ENCODE data around the gene FAM222A.

Gene FAM222A

DNA sequence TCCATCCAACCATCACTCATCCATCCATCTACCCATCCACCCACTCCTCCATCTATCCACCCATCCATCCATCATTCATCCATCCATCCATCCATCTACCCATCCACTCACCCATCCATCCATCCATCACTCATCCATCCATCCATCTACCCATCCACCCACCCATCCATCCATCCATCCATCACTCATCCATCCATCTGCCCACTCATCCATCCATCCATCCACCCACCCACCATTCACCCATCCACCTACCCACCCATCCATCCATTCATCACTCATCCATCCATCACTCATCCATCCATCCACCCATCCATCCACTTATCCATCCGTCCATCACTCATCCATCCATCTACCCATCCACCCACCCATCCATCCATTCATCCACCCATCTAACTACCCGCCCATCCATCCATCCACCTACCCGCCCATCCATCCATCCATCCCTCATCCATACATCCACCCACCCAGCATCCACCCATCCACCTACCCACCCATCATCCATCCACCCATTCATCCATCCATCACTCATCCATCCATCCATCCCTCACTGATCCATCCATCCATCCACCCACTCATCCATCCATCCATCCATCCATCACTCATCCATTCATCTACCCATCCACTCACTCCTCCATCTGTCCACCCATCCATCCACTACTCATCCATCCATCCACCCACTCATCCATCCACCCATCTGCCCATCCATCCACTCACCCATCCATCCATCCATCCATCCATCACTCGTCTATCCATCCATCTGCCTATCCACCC lies 95.4 kb downstream of the FAM222A start:
- DNase-seq = no peak

DNA sequence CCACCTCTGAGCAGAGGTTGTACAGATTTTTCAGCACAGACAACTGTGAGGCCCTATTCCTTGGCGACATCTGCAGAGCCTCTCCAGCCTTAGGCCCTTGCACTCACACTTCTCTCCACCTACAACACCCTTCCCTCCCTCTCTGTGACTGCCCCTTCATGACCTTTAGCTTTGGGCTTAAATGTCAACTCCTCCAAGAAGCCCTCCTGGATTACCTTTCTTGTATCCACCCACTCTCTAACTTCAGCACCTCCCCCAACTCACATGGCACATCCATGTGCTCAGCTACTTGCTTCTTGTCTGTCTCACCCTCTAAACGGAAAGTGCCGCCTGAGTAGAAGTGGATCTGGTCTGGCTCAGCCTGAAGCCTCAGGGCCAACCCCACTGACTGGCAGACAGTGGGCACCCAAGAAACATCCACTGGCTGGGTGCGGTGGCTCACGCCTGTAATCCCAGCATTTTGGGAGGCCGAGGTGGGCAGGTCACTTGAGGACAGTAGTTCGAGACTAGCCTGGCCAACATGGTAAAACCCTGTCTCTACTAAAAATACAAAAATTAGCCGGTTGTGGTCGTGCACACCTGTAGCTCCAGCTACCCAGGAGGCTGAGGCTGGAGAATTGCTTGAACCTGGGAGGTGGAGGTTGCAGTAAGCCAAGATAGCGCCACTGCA lies 97.5 kb downstream of the FAM222A start:
- DNase-seq = no peak

GRCh38 chr12:109811624-109811995 lies 98.0 kb downstream of the FAM222A start:
- DNase-seq = no peak

- DNase-seq = no peak
Measured at GRCh38 chr12:109813810-109814416, 100.3 kb downstream of the FAM222A start.

GRCh38 chr12:109814600-109815150 lies 101.0 kb downstream of the FAM222A start:
- DNase-seq = no peak

- DNase-seq = no peak
Measured at GRCh38 chr12:109815225-109815624, 101.6 kb downstream of the FAM222A start.

- no peak for DNase-seq
Measured at GRCh38 chr12:109815757-109816617, 102.4 kb downstream of the FAM222A start.

- no peak for DNase-seq
Measured at GRCh38 chr12:109816870-109817269, 103.2 kb downstream of the FAM222A start.

DNA sequence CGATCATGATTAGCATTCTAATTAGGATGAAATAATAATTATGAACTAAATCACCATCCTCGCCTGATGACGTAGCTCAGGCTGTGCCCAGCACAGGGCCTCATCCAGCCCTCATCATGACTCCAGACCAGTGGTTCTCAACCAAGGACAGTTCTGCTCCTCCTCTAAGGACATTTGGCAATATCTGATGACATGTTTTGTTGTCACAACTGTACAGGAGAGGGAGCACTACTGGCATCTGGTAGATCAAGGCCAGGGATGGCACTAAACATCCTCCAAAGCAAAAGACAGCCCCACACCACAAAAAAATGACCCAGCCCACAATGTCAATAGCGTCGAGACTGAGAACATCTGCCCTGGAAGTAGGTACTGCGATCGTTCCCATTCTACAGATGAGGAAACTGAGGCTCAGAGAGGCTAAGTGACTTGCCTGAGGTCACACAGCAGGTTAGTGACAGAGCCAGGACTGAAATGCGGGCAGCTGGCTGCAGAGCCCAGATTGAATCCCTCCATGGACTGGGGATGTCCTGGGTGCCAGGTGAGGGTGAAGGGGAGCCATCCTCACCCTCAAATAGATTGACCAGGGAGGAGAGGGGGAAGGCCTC lies 104.1 kb downstream of the FAM222A start:
- no peak for DNase-seq

DNA sequence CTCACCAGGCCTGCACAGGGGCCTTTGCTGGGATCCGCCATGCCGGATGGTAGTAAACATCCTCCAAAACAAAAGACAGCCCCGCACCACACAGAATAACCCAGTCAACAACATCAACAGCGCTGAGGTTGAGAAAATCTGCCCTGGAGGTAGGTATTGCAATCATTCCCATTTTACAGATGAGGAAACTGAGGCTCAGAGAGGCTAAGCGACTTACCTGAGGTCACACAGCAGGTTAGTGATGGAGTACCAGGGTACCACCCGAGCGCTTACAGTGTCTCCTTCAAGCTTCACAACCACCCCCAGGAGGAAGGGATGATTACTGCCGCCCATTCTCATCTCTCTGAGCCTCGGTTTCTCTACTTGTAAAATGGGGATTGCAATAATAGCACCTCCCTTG lies 104.6 kb downstream of the FAM222A start:
- no peak for DNase-seq

DNA sequence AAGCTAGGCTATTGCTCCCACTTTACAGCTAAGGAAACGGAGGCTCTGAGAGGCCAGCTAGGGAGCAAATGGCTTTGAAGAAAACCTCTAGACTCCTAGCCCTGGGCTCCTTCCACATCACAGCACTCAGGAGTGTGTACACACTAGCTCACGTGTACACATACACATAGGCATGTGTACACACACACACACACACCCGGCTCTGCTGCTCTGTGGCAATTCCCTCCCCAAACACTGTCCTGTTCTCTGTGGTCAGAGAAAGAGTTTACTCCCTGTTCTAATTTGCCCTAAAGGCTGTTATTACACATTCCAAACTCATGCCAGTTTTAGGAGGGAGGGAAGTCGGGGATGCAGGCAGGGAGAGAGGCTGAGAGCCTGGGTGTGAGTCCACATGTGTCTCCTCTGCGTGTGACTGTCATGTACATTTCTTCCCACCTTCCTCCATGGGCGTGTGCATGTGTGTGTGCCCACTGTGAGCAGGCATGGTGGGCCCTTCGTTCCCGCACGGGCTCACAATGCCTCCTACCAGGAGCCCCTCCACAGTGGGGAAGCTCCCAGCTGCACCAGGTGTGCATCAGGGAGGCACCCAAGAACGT lies 105.4 kb downstream of the FAM222A start:
- DNase-seq = no peak

Data from stimulated activated CD4-positive, alpha-beta T cell treated with anti-CD3 and anti-CD28 coated beads, Interleukin-4, amount 100 ng/mL, for 1 hour (primary cell).